NCI-H146 treated with DMSO at 0.1 percent for 48 hours (cell line): ENCODE results near the gene VDAC2.
A peak's percentile ranks its signal among the peaks of the same experiment; 100 is the strongest.
"Not testable (repeated sequence)": the region's sequence is repeated elsewhere in the genome, so short reads cannot be mapped to it uniquely, and the experiment has no call there.

ENCODE experiments used
- DNase-seq: peaks from one replicate; lab custom pipeline; 2025; ENCODE audit not compliant: unreplicated experiment; lab: John Stamatoyannopoulos, UW

VDAC2 gene, protein sequence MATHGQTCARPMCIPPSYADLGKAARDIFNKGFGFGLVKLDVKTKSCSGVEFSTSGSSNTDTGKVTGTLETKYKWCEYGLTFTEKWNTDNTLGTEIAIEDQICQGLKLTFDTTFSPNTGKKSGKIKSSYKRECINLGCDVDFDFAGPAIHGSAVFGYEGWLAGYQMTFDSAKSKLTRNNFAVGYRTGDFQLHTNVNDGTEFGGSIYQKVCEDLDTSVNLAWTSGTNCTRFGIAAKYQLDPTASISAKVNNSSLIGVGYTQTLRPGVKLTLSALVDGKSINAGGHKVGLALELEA

DNA sequence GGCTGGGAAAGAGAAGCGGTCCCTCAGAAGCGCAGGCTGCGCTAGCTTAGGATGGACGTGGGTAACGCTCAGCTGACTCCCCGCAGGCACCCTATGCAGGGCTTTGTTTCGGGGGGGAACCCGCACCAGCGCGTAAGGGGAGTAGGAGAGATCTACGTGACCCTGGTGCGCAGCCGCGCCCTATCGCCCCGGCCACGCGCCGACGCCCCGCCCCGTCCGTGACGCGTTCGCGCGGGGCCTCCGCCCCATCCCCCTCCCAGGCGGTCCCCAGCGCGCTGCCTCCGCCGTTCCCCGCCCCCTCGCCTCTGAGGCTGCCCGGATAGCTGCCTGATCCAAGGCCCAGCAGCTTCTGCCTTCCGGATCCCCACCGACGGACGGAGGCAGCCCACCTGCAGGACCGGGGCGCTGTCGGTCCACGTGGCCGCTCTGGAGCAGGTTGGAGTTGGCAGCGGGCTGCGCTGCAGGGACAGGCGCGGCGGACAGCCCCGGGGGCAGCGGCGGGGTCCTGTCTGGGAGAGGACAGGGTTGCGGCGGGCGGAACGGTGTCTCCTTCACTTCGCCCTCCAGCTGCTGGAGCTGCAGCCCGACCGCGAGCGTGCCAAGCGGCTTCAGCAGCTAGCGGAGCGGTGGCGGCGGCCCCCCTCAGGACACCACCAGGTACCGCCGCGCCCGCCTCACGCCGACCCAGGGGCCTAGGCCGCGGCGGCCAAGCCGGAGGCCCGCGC lies at the start of gene VDAC2:
Gene VDAC2 (plus strand): TSS at position 515 of the 725 bp plus-strand sequence. CDS start 363 bp downstream, outside the sequence.
- peak; percentile 63 for DNase-seq

DNA sequence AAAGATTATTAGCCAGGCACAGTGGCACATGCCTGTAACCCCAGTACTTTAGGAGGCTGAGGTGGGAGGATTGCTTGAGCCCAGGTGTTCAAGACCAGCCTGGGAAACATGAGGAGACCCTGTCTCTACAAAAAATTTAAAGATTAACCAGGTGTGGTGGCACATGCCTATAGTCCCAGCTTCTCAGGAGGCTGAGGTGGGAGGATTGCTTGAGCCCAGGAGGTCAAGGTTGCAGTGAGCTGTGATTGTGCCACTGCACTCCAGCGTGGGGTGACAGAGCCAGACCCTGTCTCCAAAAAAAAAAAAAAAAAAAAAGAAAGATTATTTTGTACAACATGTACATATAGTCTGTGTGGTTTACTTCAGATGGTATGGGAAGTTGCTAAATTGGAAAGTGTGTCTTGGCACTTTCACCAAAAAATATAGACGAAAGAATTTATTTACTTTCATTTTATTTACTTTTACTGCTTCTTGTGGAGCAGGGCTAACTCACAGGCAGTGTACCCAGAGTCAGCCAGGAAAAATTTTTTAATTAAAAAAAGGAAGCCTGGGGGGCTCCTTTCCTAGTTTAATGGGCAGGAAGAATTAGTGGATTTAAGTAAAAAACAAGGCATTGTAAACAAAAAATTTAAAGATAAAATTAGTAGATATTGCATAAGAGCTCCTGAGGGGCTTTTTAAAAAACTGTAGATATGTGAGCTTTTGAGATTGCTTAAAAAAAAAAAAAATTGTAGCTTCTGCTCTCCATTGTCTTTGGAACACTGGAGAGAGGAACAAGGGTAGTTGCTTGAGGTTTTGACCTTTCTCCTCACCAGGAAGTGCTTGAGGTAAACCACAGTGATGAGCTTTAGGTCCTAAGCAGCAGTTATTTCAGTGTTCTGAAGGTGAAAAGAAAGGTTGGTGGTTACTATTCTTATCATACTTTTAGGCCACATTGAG lies 44.6 kb upstream of the VDAC2 start:
- no peak for DNase-seq

DNA sequence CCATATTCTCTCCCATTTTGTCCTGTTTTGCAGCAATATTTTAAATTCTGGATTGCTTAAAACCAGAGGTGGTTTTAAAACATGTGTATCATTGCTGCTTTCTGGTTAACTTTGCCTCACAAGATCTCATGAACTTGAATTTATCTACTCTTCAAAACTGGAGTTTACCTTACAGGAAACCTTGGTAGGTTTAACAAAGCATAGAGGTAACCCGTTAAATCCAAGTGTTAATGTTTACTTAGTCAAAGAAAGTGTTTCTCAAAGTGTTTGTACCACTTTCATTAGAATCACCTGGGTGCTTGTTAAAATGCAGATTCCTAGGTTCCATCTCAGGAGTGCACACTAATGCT lies 44.0 kb upstream of the VDAC2 start:
- DNase-seq, result no peak

DNA sequence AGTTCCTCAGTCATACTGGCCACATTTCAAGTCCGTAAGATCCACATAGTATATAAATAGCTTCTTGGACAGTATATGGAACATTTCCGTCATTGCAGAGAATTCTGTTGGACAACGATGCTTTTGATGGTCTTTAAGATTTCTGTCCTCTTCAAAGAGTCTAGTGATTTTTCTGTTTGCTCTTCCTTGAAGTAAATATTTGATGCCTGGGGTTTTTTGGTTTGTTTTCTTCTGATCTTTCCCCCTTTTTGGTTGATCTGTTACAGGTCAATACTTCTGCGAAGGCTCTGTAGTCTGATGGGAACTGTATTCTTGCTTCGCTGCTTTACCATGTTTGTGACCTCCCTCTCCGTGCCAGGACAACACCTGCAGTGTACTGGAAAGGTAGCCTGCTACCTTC lies 42.3 kb upstream of the VDAC2 start:
- no peak for DNase-seq

DNA sequence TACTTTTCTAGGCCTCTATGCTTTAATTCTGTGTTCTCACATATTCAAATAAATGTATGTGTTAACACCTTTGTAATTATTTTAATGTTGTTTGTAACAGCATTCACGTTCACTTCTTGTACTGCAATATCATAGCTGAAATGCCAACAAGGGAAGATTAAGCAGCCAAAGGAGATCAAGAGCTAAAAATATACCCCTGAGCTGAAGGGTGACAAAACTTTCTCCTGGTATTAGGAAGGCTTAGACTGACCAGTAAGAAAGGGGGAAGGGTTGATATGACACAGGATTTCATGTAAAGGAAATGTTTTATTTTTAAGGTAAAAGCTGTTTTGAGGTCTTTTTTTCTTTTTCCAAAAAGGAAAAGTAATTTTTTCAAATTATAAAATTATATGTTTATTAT lies 40.4 kb upstream of the VDAC2 start:
- DNase-seq, result no peak

DNA sequence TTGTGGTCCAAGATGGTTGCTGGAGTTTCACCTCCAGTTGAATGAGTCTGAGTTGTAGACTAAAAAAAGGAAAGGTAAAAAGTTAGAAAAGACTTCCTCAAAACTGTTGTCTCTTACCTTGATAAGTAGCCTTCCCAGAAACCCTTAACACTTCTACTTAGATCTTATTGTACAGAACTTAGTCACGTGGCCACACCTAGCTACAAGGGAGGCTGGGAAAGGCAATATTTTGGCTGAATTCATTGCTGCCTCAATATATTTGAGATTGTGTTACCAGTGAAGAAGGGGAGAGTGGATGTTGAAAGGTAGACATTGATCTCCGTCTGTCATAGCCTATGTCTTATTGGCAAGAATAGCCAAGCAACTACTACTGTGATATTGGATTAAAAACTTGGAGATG lies 35.5 kb upstream of the VDAC2 start:
- DNase-seq, result no peak

DNA sequence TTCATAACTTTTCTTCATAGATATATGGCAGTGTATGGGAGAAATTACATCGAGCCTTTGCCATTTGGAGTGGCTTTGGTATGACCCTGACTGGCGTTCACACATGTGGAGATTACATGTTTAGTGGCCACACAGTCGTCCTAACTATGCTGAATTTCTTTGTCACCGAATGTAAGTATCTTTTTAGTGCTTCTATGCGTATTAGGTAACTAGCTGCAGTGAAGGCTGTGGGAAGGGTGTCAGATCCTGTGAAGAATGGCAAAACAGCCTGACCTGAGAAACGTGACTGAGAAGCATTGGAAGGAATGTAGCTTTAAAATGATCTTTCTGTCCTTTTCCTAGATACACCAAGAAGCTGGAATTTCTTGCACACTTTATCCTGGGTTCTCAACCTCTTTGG lies 34.5 kb upstream of the VDAC2 start:
- DNase-seq, result no peak

DNA sequence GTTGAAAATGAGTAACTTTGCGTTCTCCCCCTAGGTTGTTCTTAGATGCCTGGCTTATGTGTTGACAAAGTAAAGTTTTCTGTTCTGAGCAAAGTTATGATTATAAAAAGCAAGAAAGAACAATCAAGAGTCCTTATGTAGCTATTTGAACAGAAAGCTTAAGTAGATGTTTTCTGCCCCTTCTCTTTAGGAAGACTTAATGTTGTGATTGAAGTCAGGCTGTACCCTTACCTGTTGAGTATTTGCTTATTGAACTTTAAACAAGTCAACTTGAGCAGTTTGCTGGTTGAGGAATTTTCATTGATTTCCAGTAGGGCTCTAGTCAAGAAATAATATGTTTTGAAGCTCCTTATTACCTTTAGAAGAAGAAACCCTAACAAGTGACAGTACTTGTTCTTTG lies 33.9 kb upstream of the VDAC2 start:
- no peak for DNase-seq

DNA sequence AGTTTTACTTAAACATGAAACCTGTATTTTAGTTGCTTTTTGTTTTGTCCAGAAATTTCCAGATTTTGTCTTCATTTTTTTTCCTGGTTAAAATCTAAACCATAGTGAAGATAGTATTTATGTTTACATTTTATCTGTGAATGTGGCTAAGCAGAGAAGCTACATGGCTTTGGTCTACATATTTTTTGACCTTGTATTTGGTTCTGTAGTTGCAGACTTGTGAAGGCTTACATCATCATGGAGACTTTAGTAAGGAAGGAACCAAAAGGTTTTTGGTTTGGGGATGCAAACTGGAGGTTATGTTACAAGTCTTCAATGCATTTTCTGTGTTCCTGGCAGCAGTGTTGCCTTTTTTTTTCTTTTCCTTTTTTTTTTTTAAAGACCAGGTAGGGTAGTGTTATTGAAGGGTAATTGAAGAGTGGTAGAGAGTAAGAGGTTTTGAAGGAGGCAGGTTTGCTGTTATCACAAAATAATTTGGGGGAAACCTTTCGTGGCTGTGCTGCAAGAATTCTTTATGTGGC lies 30.9 kb upstream of the VDAC2 start:
- no peak for DNase-seq

DNA sequence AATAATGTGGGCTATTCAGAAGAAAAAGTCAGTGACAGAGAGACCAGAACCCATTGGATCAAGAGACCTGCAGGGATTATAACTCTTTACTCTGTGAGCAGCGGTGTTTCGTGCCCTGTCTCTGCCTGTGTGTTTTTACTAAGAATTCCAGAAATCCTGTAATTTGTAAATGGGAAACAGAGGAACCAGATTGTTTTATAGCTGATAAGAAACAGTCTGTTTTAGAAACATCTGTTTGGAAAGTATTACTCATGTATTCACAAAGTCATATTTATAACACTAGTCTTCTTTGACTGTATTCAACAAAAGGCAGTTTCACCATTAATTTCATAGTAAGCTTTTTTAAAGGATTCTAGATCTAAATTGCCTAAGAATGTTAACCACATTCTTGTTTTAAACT lies 30.0 kb upstream of the VDAC2 start:
- DNase-seq, result no peak

DNA sequence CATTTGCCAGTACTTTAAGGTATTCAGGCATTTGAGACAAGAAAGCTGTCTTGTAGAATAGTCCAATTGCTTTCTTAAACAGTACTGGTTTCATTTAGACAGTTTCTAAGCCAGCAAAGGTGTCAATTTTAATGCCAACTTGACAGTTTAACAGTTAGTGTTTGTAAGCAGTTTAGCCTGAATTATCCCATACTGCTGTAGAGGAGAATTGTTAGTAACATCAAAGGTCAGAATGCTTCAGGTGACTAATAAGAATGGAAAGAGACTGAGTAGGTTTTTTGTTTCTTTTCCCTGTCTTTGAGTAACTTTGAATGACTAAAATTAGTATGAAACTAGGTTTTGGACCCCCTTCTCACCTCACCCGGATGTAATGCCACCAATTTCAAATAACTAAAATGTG lies 29.5 kb upstream of the VDAC2 start:
- DNase-seq, result no peak

DNA sequence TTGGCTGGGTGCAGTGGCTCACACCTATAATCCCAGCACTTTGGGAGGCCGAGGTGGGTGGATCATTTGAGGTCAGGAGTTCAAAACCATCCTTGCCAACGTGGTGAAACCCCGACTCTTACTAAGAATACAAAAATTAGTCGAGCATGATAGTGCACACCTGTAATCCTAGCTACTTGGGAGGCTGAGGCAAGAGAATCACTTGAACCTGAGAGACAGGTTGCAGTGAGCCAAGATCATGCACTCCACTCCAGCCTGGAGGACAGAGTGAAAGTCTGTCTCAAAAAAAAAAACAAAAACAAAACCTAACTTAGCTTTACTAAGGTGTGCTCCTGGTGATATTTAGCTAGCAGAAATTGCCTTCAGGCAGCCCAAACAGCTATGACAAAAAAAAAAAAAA lies 24.3 kb upstream of the VDAC2 start:
- no peak for DNase-seq

DNA sequence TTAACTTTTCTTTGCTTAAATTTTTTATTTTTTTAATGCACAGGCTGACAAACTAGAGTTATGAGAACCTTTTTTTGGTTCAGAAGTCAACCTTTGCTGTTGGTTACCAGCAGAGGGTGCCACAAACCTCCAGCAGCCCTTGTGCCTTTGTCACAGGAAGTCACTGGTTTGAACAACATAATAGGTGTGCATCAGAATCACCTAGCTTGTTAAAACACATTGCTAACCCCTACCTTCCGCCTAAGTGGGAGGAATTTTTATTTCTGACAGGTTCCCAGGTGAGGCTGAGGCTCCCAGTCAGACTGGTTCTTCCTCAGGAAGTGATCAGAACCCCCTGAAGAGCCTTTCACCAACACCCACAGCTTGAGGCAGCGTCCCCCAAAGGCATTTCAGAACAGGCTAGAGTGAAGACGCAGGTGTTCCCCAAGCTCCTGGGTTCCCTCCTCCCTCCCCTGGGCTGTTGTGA lies 22.6 kb upstream of the VDAC2 start:
- peak; percentile 22 for DNase-seq

DNA sequence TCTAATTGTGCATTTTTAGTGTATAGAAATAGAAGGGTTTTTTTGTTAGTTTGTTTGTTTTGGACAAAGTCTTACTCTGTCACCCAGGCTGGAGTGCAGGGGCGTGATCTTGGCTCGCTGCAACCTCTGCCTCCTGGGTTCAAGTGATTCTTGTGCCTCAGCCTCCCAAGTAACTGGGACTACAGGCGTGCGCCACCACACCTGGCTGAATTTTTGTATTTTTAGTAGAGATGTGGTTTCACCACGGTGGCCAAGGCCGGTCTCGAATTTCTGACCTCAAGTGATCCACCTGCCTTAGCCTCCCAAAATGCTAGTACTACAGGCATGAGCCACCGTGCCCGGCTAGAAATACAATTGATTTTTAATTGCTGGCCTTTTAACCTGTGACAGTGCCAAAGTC lies 22.1 kb upstream of the VDAC2 start:
- not testable (repeated sequence) for DNase-seq

DNA sequence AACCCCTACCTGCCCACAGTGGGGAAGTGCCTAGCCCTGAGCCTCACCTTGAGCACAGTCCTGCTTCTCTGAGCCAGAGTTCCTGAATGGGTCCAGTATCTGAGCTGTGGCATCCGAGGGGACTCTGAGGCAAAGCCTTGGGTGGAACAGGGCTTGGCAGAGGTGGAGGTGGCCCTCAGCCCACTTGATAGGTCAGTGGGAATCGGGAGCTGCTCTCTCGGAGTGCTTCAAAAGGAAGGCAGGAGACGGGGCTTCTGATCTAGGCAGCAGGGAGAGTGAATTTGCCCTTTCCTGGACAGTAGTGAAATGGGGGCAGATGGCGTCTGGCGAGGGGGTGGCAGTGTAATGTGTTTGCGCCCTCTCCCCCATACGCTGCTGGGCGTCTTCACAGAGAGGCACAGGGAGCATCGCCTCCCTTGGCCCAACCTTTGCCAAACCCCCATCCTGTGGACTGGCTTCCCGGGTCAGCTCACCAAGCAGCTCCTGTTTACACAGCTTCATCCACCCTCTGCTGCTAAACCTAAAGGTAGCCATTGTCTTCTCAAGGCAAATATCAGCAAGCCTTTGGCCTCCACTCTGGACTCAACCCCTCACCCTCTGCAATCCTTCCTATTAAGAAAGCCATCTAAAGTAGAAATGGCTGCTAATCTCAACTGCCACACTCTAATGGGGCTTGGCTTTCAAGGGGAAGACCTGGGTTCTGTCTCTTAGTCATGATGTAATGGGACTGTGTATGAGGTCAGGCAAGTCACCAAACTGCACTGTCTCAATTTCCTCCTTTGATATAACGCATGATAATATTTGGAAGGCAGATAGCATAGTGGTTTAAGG lies 21.1 kb upstream of the VDAC2 start:
- no peak for DNase-seq

DNA sequence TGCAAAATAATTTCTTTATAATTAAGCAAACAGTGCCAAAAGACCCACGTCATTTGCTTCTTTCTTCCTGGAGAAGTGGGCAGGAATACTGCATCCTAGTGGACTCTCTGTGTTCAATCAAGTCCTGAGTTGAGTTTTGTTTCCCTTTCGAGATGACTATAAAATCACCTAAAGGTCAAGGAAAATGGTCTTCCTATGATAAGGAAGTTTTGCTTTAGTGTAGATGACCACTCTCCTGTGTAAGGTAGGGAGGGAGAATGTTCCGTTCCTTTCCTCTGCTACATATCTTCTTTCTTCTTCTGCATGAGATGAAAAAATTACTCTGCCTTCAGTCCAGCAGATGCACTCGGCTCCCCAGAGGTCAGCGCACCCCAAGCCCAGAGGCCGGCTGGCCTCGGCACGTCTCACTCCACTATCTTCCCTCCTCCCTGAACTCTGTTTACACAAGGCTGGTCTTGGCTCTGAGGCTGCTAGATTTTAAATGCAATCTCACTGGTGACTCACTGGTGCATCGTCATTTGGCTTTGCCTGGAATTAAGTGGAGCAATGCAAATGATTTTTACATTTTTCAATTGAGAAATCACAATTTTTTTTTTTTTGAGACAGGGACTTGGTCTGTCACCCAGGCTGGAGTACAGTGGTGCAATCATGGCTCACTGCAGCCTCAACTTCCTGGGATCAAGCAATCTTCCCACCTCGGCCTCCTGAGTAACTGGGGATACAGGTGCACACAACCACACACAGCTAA lies 18.6 kb upstream of the VDAC2 start:
- DNase-seq, result no peak

DNA sequence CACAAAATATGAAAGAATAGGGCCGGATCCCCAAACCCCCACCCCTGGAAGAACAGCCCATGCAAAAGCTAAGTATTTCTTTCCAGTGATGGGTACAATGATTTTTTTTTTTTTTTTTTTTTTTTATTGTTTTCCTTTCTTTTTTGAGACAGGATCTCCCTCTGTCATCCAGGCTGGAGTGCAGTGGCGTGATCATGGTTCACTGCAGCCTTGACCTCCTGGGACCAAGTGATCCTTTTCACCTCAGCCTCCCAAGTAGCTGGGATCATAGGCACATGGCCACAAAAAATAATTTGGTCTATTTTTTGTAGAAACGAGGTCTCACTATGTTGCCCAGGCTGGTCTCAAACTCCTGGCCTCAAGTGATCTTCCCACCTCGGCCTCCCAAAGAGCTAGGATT lies 16.0 kb upstream of the VDAC2 start:
- DNase-seq, result not testable (repeated sequence)

DNA sequence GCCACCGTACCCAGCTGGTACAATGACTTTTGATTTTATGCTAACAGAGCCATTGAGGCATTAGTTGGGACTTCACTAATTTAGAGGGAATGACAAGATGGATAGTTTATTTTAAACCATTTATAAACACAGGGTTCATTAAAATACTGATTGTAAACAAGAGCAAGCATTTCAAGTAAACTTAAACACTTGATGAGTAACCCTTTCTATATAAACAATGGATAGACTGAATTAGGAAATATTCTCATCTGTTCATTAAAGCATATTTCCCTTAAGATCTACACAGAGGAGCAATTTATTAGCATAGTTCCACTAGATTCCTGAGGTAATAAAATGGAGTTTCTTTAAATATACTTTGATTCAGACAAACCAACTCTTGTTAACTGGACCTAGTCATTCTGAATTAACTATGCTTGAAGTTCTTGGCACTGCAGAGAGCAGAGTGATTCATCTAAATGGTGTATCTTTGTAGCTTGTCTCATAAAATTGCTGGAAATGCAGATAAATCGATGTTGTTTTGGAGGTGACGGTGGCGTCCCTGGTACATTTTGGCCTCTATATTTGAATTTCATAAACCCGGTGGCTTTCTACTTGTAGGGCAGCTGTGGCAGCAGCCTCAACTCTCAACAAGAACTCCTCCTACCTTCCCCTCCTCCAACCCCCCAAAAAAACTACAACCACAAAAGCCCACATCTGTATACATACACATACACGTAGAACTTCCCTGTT lies 15.4 kb upstream of the VDAC2 start:
- DNase-seq, result no peak

DNA sequence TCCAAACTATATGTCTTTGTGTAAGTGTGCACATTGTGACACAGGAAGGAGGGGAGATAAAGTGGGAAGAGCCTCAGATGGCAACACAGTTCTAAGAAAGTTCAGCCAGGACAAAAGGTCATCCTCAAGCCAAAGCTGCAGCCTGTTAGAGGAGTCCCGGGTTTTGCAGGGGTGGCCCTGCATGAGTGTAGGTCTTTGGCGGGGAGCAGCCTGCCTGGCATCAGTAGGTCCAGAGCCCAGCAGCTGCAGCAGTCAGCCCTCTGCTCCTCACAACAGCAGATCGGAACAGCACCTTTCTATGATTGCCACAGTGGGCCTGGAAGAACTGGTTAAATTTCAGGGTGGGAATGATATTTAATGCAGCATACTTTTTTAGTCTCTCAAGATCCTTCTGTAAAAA lies 13.5 kb upstream of the VDAC2 start:
- no peak for DNase-seq
